IPS-18a (cell line): ENCODE results near the gene PEA15.
A peak's percentile ranks its signal among the peaks of the same experiment; 100 is the strongest.

Source experiments
- H3K27ac ChIP-seq: one replicate; pipeline ENCODE4 v1.5.1; 2013; ENCODE audit warnings: low read length
- H3K27me3 ChIP-seq: one replicate; pipeline ENCODE4 v1.6.1; 2013; ENCODE audit warnings: mild to moderate bottlenecking, low read length; ENCODE audit not compliant: control insufficient read depth, insufficient read depth
- H3K36me3 ChIP-seq: one replicate; pipeline ENCODE4 v1.6.1; 2013; ENCODE audit warnings: low read depth, low read length; ENCODE audit not compliant: control insufficient read depth
- H3K4me1 ChIP-seq: one replicate; pipeline ENCODE4 v1.6.1; 2013; ENCODE audit warnings: low read depth, low read length; ENCODE audit not compliant: control insufficient read depth
- H3K4me3 ChIP-seq: one replicate; pipeline ENCODE4 v1.5.1; 2013; ENCODE audit warnings: low read length
- H3K9ac ChIP-seq: one replicate; pipeline ENCODE4 v1.6.1; 2013; ENCODE audit warnings: mild to moderate bottlenecking, low read length, moderate library complexity
- H3K9me3 ChIP-seq: one replicate; pipeline ENCODE4 v1.6.1; 2013; ENCODE audit warnings: low read depth, low read length; ENCODE audit not compliant: control insufficient read depth

Gene PEA15

GRCh38 chr1:160167056-160167455, 38.1 kb upstream of the PEA15 start:
- no peak overlapping the region for H3K4me3 ChIP-seq
- H3K27ac ChIP-seq: no peak overlapping the region
- H3K9me3 ChIP-seq: no peaks in the 10 kb centered on the region
- no peak overlapping the region for H3K9ac ChIP-seq
- no peaks in the 10 kb centered on the region for H3K36me3 ChIP-seq
- H3K27me3 ChIP-seq: no peaks in the 10 kb centered on the region
- H3K4me1 ChIP-seq: peaks cover 55% of the 10 kb centered on the region

- no peak overlapping the region for H3K4me3 ChIP-seq
- H3K27me3 ChIP-seq: no peaks in the 10 kb centered on the region
- no peak overlapping the region for H3K9ac ChIP-seq
- peaks cover 57% of the 10 kb centered on the region for H3K4me1 ChIP-seq
- H3K27ac ChIP-seq: no peak overlapping the region
- no peaks in the 10 kb centered on the region for H3K9me3 ChIP-seq
- H3K36me3 ChIP-seq: no peaks in the 10 kb centered on the region
These were observed 37.6 kb upstream of the PEA15 start for GRCh38 chr1:160167580-160167979.

- no peak overlapping the region for H3K27ac ChIP-seq
- H3K9me3 ChIP-seq: no peaks in the 10 kb centered on the region
- no peak overlapping the region for H3K9ac ChIP-seq
- H3K4me3 ChIP-seq: no peak overlapping the region
- H3K36me3 ChIP-seq: no peaks in the 10 kb centered on the region
- H3K27me3 ChIP-seq: no peaks in the 10 kb centered on the region
- H3K4me1 ChIP-seq: peaks cover 60% of the 10 kb centered on the region
These were observed 37.2 kb upstream of the PEA15 start for GRCh38 chr1:160168016-160168415.

GRCh38 chr1:160168609-160169369, 36.4 kb upstream of the PEA15 start:
- peak overlapping the region; percentile 58 for H3K4me3 ChIP-seq
- peak overlapping the region; percentile 76 for H3K27ac ChIP-seq
- no peaks in the 10 kb centered on the region for H3K9me3 ChIP-seq
- no peaks in the 10 kb centered on the region for H3K36me3 ChIP-seq
- H3K9ac ChIP-seq: peak overlapping the region; percentile 34
- H3K27me3 ChIP-seq: no peaks in the 10 kb centered on the region
- H3K4me1 ChIP-seq: peaks cover 60% of the 10 kb centered on the region

GRCh38 chr1:160169553-160170399, 35.4 kb upstream of the PEA15 start:
- H3K9me3 ChIP-seq: no peaks in the 10 kb centered on the region
- peak overlapping the region; percentile 76 for H3K27ac ChIP-seq
- no peaks in the 10 kb centered on the region for H3K36me3 ChIP-seq
- H3K27me3 ChIP-seq: no peaks in the 10 kb centered on the region
- peaks cover 60% of the 10 kb centered on the region for H3K4me1 ChIP-seq
- peak overlapping the region; percentile 35 for H3K9ac ChIP-seq
- H3K4me3 ChIP-seq: peak overlapping the region; percentile 58

GRCh38 chr1:160171354-160171753, 33.8 kb upstream of the PEA15 start:
- H3K27ac ChIP-seq: no peak overlapping the region
- H3K9ac ChIP-seq: no peak overlapping the region
- H3K4me1 ChIP-seq: peaks cover 60% of the 10 kb centered on the region
- H3K27me3 ChIP-seq: no peaks in the 10 kb centered on the region
- no peaks in the 10 kb centered on the region for H3K36me3 ChIP-seq
- H3K9me3 ChIP-seq: no peaks in the 10 kb centered on the region
- H3K4me3 ChIP-seq: no peak overlapping the region

GRCh38 chr1:160171980-160172379, 33.2 kb upstream of the PEA15 start:
- Histone ChIP-seq H3K36me3 (no peaks in the 10 kb centered on the region), H3K9me3 (no peaks in the 10 kb centered on the region), H3K9ac (no peak overlapping the region), H3K4me3 (peak overlapping the region; percentile 0), H3K27ac (no peak overlapping the region), H3K4me1 (peaks cover 55% of the 10 kb centered on the region), H3K27me3 (no peaks in the 10 kb centered on the region)

- Histone ChIP-seq H3K27ac (no peak overlapping the region), H3K4me3 (no peak overlapping the region)
These were observed 28.0 kb upstream of the PEA15 start for GRCh38 chr1:160177231-160177630.

GRCh38 chr1:160177667-160178066, 27.5 kb upstream of the PEA15 start:
- no peaks in the 10 kb centered on the region for H3K27me3 ChIP-seq
- H3K9me3 ChIP-seq: no peaks in the 10 kb centered on the region
- no peaks in the 10 kb centered on the region for H3K36me3 ChIP-seq
- H3K4me3 ChIP-seq: no peak overlapping the region
- no peak overlapping the region for H3K27ac ChIP-seq
- no peak overlapping the region for H3K9ac ChIP-seq
- H3K4me1 ChIP-seq: peaks cover 9% of the 10 kb centered on the region

More at GRCh38 chr1:160177231-160177630, 28.0 kb upstream of the PEA15 start:
- H3K9ac ChIP-seq: no peak overlapping the region
- H3K36me3 ChIP-seq: no peaks in the 10 kb centered on the region
- no peaks in the 10 kb centered on the region for H3K27me3 ChIP-seq
- H3K4me1 ChIP-seq: peaks cover 13% of the 10 kb centered on the region
- H3K9me3 ChIP-seq: no peaks in the 10 kb centered on the region

GRCh38 chr1:160178731-160179130, 26.5 kb upstream of the PEA15 start:
- Histone ChIP-seq H3K9me3 (no peaks in the 10 kb centered on the region), H3K4me3 (no peak overlapping the region), H3K27me3 (no peaks in the 10 kb centered on the region), H3K36me3 (no peaks in the 10 kb centered on the region), H3K4me1 (peaks cover 7% of the 10 kb centered on the region), H3K27ac (no peak overlapping the region), H3K9ac (no peak overlapping the region)

- peaks cover 7% of the 10 kb centered on the region for H3K4me1 ChIP-seq
- no peak overlapping the region for H3K27ac ChIP-seq
- H3K27me3 ChIP-seq: no peaks in the 10 kb centered on the region
- H3K9ac ChIP-seq: no peak overlapping the region
- H3K9me3 ChIP-seq: no peaks in the 10 kb centered on the region
- no peaks in the 10 kb centered on the region for H3K36me3 ChIP-seq
- H3K4me3 ChIP-seq: no peak overlapping the region
These were observed 25.8 kb upstream of the PEA15 start for GRCh38 chr1:160179336-160179735.
